NCI-H146 treated with DMSO at 0.1 percent for 48 hours (cell line): ENCODE data around the gene ARFGEF3.

ENCODE experiments used
- DNase-seq: peaks from one replicate; lab custom pipeline; 2025; ENCODE audit not compliant: unreplicated experiment; lab: John Stamatoyannopoulos, UW

The ARFGEF3 gene

DNA sequence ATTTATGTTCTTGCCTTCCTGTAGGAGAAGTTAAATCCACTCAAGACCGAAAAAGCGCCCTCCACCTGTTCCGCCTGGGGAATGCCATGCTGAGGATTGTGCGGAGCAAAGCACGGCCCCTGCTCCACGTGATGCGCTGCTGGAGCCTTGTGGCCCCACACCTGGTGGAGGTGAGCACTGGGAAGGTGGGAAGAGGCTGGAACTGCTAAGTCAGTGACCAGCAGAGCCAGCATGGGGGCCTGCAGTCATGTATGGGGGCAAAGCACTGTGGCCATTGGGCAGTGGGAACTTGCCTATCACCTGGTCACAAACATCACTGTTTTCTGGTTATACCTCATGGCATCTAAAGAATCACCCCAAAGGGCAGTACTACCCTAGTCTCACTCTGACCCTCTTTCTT is 135.0 kb downstream of the ARFGEF3 start:
- no peak for DNase-seq

DNA sequence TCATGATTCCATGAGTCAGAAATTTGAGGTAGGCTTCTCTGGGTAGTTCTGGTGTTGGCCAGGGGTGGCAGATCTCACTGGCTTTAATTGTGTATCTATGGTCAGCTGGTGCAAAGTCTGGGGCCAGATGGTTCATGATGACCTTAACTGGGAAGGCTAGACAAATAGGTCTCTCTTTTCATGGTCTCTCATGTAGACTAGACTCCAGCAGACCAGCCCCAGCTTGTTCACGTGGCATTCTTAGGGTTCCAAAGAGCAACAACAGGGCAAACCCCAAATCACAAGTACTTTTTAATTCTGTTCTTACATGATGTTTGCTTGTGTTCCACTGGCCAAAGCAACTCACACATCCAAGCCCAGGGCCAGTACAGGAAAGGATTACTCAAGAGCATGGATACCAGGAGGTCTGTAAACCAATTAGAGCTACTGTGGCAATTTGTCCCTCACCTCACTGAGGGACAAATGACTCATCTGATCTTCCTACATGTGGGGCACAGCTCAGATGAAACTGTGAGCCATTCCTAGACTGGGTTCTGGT is 136.1 kb downstream of the ARFGEF3 start:
- DNase-seq, result no peak

DNA sequence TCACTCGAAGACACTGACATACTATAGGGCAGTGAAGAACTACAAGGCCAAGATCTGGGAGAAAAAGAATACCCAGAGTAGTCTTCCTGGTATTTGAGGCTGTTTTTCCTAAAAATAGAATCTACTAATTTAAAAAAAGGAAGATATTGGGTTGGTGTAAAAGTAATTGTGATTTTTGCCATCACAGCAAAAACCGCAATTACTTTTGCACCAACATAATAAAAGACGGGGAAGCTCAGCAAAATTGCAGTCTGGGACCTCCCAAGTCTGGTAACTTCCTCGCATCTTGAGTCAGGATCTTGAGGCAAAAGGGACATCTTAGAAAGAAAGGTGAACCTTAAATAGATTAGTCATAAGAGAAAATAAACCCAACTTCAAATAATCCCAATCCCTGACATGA is 138.7 kb downstream of the ARFGEF3 start:
- DNase-seq, result no peak

DNA sequence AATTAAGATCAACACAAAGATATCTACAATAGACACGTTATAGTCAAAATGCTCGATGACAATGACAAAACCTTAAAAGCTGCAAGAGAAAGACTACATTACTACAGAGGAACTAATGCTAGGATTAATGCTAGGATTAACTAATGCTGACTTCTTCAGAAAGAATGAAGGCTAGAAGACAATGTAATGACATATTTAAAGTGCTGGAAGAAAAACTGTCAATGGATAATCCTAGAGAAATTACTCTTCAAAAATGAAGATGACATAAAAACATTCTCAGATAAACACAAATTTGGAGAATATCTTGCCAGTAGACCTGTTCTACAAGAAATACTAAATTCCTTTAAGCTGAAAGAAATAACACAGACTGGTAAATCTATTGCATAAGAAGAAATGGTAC is 140.8 kb downstream of the ARFGEF3 start:
- no peak for DNase-seq

DNA sequence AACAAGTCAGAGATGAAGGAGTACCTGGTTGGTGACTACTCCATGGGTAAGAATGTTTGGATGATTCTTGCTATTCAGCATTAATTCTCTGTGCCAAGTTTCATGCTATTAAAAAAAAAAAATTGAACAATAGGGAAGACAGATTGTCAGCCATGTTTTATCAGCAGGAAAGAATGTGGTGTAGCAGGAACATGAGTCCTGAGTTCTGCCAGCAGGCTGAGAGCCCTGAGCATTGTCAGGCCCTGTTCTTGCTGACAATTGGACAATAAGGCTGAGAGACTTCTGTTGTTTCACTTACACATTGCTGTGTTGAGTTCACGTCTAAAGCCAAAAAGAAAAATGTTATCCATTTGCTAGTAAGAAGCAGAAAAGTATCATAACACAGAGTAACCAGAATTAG is 145.6 kb downstream of the ARFGEF3 start:
- DNase-seq, result no peak

DNA sequence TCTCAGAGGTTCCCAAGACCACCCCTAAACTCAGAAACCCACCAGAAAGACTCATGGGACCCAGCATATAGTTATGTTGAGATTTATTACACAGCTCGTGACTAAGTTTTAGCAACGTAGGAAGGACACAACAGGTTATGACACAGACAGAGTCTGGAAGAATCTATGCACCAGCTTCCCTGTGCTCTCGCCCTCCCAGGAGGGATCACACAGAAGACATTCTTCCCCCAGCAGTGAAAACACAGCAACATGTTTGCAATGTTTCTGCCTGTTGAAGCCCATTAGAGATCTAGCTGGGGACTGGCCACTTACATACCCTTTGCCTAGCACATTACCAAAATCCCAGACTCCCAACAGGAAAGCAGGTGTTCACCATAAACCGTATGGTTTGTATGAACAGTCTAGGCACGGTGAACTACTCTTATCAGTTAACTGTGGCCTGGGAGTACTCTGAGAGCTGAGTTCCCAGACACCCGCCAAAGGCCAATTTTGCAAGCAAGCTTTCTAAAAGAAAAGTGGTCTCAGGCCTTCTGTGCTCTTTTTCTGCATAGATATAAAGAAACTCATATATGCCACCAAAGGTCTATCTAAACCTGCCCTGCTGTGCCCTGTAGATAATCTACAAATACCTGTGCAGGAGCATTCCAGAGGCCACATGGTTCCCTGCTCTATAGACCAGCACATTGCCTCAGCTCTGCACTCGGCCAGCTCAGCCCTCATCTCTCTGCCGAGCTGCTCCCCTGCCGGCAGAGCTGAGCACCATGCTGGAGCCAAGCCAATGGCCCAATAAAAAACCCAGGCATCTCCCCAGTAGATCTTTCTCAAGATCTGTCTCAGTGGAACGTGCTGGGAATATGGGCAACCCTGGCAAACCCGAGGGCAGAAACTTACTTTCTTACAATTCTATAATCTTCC is 146.3 kb downstream of the ARFGEF3 start:
- DNase-seq, result no peak

DNA sequence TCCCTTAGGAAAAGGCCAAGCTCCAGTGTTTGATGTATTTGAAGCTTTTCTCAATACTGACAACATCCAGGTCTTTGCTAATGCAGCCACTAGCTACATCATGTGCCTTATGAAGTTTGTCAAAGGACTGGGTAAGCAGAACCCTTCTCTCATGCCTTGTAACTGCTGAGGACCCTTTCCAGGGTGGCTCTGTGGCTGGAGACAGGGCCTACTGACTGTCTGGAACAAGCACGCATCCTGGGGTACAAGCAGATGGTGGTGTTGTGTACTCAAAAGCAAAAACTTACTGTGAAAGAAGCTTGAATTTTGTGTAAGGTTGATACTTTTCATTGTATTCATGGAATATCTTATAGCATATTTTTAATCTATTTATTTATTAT is 147.0 kb downstream of the ARFGEF3 start:
- DNase-seq, result no peak

DNA sequence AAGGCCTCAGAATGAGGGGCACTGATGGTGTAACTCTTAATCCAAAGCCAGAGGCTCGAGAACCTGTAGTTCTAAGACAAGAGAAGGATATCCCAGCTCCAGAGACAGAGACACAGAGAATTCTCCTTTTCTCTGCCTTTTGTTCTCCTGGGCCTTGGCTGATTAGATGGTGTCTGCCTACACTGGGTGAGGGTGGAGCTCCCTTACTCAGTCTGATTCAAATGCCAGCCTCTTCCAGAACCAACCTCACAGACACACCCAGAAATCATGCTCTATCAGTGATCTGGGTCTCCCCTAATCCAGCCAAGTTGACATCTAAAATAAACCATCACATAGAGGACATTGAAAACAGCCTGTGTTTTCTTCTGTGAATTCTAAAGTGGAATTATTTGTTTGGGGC is 148.0 kb downstream of the ARFGEF3 start:
- no peak for DNase-seq

DNA sequence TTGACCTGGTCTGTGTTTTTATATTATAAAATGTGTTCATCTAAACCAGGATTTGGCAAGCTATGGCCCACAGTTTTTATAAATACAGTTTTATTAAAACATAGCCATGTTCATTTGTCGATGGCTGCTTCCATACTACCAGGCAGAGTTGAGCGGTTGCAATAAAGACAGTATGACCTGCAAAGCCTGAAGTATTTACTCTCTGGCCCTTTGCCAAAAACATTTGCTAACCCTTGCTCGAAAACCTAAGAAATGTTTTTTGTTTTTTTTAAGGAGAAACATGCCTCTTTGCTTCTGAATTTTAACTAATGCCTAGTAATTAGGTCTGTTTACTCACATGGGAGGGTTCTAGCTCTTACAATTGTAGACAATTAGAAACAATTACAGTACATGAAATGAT is 148.6 kb downstream of the ARFGEF3 start:
- DNase-seq, result peak; percentile 69

DNA sequence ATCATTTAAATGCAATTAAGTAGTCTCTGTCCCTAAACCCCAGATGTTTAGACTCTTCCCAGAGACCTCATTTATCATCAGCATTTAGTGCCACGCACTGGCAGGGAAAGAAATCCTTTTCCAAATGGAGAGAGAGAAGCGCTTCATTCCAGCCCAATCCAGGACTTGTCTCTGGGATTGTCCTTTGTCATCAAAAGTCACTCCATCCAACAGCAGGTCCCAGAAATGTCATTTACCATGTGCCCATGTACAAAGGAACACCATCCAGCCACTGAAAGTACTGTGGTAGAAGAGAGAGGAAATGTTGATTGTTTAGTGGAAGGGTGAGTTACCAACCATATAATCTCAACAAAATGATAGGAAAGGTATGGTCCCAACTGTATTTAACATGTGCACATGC is 149.1 kb downstream of the ARFGEF3 start:
- no peak for DNase-seq

DNA sequence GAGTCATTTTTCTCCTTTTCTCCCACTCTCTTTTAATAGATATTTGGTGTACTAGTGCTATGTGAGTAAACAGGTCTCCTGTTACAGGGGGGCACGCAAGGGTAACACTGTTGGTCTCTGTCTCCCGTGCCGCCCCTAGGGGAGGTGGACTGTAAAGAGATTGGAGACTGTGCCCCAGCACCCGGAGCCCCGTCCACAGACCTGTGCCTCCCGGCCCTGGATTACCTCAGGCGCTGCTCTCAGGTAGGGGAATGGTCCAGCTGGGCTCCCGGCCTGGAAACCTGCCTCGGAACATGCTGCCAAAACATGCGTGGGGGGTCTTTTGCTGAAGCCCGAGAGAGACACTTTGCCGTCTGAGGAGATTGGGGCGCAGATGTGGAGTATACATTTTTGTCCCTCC is 149.5 kb downstream of the ARFGEF3 start:
- DNase-seq, result no peak

DNA sequence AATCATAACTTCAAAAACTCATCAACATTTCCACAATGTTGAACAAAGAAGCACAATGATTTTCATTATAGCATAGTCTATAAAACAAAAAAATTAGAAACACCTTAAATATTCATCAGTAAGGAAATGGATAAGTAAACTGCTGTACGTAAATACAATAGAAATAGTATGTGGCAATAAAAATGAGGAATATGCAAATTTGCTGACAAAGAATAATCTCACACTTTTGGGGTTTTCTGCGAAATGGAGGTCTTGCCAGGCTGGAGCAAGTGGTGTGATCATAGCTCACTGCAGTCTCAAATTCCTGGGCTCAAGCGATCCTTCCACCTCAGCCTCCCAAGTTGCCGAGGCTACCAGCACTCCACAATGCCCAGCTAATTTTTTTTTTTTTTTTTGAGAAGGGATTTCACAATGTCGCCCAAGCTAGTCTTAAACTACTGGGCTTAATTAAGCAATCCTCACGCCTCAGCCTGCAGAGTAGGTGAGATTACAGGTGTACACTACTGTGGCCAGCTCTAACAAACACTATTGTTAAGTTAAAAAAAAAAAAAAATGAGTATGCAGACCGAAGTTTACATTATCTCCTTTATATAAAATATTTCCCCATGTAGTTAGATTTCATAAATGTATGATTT is 157.1 kb downstream of the ARFGEF3 start:
- no peak for DNase-seq

DNA sequence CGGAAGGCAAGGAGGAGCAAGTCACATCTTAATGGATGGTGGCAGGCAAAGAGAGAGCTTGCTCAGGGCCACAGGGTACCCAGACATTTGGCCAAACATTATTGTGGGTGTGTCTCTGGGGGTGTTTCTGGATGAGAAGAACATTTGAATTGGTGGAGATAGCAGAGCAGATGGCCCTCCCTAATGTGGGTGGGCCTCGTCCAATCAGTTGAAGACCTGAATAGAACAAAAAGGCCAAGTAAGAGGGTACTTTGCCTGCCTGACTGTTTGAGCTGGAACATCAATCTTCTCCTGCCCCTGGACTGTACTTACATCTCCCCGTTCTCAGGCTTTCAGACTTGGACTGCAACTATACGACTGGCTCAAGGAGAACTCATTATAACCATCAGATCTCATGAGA is 160.2 kb downstream of the ARFGEF3 start:
- DNase-seq, result no peak

DNA sequence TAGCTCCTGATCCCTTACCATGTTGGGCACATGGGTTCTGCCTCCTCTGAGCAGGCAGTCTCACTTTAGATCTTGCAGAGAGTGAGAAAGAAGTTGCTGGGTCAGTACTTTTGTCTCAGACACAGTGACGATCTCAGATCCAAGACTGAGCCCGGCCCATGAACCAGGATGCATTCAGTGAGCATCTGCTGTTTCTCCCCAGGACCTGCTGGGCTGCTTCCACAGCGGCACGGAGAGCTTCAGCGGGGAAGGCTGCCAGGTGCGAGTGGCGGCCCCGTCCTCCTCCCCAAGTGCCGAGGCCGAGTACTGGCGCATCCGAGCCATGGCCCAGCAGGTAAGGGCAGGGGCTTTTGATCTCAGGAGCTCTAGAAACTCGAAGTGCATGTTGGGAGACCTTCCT is 162.1 kb downstream of the ARFGEF3 start:
- DNase-seq, result no peak

DNA sequence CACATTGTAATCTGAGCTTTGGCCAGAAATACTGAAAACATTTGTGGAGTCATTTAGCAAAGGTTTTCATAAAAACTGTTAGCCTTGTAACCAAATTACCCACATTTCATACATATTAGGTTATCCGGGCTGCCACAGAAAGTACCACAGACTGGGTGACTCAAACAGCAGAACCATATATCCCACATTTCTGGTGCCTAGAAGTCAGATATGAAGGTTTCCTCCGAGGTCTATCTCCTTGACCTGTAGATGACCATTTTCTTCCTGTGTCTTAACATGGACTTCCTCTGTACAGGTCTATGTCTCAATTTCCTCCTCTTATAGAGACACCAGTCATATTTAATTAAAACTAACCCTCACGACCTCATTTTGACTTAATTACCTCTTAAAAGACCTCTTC is 166.5 kb downstream of the ARFGEF3 start:
- DNase-seq, result no peak

DNA sequence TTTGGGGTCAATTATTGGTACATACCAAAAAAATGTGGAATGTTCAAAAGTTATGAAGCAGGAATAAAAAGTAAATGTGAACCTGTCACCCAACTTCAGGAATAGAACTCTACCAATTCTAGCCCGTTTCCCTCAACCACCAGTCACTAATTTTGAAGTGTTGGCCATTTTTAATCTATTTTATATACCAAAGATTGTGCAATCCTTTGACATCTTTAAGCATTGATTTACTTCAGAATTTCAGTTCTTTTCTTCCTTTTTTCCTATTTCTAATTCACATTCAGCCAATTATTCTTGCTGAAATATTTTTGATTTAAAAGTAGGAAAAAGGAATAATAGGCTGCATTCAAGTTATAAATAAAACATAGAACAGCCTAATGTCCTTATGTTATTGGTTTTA is 169.0 kb downstream of the ARFGEF3 start:
- DNase-seq, result no peak

DNA sequence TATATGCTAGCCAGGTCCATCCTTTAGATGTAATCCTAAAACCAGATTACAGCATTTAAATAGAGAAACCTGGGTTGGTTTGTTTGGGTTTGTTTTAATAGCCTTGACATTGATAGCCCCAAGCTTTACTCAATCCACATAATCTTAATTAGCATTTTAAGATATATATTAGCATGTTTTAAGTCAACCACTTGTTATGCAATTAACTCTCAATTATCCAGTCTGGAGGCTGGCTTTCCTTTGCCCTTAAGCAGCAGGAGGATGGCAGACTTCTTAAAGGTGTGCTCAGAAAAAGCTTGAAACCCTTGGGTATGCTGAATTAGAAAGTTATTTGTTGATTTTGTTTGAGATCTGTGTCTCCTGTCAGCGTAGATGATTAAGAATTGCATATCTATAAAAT is 169.7 kb downstream of the ARFGEF3 start:
- DNase-seq, result no peak

DNA sequence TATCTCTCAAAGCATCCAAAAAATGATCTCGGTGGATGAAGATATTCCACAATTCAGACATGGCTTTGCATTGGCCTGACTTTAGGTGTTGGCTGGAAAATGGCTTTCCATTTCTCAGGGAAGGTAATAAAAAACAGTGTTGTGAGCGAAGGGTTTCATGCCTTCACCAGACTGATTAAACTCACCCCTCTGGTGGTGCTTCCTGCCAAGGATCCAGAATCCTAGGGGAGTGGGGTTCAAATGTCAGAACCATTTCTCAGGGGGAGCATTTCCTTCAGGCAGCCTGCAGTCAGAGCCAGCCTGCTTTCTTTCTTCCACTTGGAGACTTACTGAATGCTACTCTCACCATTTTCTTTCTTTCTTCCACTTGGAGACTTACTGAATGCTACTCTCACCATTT is 170.2 kb downstream of the ARFGEF3 start:
- DNase-seq, result no peak

DNA sequence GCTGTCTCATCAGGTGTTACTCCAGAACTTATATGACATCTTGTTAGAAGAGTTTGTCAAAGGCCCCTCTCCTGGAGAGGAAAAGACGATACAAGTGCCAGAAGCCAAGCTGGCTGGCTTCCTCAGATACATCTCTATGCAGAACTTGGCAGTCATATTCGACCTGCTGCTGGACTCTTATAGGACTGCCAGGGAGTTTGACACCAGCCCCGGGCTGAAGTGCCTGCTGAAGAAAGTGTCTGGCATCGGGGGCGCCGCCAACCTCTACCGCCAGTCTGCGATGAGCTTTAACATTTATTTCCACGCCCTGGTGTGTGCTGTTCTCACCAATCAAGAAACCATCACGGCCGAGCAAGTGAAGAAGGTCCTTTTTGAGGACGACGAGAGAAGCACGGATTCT is 172.3 kb downstream of the ARFGEF3 start:
- DNase-seq, result no peak

DNA sequence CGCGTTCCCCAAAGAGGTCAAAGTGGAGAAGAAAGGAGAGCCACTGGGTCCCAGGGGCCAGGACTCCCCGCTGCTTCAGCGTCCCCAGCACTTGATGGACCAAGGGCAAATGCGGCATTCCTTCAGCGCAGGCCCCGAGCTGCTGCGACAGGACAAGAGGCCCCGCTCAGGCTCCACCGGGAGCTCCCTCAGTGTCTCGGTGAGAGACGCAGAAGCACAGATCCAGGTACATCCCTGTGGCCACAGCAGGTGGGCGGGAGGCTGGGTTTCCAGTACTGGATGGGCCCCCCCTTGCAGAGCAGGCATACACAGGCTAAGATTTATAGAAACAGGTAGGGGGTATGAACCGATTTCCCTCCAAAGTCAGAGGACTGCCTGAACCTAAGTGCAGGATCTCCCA is 173.2 kb downstream of the ARFGEF3 start:
- no peak for DNase-seq

DNA sequence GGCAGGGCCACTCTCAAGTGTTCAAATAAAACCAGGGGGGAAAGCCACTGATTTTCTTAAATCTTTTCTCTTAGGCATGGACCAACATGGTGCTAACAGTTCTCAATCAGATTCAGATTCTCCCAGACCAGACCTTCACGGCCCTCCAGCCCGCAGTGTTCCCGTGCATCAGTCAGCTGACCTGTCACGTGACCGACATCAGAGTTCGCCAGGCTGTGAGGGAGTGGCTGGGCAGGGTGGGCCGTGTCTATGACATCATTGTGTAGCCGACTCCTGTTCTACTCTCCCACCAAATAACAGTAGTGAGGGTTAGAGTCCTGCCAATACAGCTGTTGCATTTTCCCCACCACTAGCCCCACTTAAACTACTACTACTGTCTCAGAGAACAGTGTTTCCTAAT is 174.5 kb downstream of the ARFGEF3 start:
- DNase-seq, result no peak

DNA sequence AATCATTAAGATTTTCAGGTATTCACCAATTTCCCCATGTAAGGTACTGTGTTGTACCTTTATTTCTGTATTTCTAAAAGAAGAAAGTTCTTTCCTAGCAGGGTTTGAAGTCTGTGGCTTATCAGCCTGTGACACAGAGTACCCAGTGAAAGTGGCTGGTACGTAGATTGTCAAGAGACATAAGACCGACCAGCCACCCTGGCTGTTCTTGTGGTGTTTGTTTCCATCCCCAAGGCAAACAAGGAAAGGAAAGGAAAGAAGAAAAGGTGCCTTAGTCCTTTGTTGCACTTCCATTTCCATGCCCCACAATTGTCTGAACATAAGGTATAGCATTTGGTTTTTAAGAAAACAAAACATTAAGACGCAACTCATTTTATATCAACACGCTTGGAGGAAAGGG is 175.3 kb downstream of the ARFGEF3 start:
- DNase-seq, result no peak
